ENCODE measurements around the gene PARD3B.
"Not testable (repeated sequence)": the region's sequence is repeated elsewhere in the genome, so short reads cannot be mapped to it uniquely, and the experiment has no call there.

PARD3B gene

DNA sequence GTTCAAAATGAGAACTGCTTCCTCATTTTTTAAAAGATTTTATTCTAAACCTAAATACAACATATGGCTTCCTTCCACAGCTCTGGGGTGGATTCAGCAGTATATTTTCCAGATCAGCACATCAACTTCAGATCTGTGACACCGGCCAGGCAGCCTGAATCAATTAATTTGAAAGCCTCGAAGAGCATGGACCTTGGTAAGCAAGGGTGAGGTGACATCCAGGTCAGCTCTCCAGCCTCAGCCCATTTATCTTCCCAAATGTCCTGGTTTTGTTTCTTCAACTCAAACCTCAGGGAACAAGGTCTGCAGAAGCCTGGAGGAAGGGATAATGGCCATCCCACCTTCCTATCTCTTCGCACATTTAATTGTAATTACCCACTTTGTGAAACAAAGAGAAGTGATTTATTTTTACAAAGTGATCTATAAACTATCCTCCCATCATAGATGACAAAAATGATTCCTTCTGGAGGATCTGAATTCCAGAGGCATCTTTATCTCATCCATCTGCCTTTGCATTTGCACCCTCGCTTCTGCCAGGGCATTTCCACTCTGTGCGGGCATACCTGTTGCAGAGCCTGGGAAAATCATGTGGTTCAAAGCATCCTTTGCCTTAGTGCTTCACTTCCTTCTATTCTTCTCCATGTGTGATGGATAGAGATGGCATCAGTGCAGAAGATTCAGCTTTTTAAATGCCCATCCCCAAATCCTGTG, 648.0 kb downstream of the PARD3B start:
- DNase-seq (ENCODE audit: low read depth): no peak

DNA sequence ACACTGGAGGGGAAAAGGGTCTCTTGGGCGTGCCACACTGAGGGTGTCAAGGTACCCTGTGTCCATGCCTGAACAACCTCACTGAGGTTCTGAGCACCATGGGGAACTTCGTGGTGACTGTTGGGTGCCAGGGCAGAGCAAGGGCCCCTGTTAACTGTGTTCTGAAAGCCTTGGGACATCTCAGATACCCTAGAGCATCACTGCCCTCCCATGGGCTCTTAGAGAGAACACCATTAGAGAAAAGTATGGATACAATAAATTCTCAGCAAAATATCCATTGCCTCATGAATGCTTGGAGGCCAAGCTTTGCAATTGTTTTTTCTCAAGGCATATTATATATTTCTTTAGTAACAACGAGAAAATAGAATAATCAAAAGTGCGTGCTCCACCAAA, 648.6 kb downstream of the PARD3B start:
- no peak for DNase-seq (ENCODE audit: low read depth)

DNA sequence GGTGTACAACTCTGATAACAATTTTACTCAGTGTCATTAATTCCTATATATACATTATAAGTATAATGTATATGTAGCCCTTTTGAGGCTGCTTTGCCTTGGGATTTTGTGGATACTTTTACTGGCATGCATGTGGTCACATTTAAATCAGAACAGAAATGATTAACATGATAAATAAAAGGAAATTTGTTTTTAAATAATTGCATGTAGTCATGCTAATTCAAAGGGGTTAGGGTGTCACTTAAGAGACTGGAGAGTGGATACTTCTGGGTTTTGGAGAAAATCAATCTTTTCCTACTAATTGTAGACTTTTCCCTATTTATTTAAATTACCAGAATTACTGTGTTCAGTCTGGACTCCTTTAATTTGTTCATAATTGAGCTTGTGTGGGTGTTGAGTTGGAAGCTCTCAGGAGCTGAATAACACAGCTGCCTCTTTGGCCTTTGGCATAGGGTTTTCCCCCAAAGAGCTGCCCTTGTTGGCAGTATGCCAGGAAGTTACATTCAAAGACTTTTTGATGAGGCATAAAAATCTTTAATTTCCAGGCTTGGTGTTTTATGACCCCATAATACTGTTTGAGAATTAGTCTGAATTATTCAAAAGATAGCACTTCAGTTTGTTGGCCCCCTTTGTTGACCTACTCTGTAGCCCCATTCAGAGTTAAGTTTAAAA, 652.3 kb downstream of the PARD3B start:
- DNase-seq (ENCODE audit: low read depth): no peak

DNA sequence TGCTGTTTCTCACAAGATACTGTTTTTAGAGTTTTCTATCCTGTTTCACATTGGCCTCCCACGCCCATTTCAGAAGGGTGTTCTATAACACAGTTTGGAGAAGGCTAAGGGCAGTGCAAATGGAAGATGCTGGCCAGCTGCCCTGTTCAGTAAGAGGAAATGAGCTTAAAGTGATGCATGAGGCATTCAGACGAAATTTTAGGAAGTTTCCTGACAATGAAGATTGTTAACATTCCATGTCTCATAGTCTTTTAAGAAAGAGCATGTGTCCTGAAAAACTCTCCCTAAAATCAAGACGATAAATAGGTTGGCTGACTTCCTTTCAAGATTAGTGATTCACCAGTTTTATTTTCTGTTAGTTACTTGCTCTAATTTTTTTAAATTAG, 652.9 kb downstream of the PARD3B start:
- no peak for DNase-seq (ENCODE audit: low read depth)

DNA sequence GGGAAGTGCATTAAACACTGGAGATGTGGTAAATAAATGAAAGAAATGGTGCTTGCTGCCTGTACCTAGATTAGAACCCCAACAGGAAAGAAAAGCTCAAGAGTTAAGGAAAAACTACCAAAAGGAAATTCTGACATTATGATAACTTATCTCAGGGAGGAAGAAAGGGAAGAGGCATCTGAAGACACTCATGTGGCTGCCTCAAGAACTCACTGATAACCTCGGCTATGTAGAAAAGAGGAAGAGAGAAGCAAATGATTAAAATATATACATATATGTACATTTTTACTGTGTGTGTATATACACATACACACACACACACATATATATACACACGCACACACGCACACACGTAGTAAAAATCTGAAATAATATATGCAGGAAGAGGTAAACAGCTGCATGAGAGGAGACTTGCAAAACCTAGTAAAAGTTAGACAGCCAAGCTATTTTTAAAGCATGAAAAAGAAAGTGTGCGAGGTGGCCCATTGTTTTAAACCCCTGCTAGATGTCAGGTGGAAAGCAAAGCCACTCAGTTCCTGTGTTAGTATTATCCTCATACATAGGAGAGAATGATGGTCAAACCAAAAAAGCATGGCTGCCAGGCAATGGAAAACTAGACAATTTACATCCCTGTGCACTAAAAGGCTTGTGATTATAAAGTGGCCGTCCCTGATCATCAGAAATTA, 654.0 kb downstream of the PARD3B start:
- DNase-seq (ENCODE audit: low read depth): no peak

DNA sequence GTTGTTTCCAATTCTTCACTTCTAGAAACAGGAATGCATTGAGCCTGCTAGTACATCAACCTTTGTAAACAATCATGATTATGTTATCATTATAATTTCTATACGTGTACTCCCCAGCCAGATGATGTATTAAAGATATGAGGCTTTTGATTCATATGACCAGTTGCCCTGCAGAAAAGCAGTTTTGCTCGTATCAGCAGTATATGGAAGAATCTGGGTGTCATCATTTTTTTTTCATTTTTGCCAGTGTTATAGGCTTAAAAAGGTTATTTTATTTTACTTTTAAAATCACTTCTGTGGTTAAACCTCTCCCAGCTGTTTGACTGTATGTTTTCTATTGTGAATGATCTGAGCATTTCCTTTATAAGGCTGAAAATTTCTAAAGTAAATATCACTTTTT, 665.2 kb downstream of the PARD3B start:
- no peak for DNase-seq (ENCODE audit: low read depth)

DNA sequence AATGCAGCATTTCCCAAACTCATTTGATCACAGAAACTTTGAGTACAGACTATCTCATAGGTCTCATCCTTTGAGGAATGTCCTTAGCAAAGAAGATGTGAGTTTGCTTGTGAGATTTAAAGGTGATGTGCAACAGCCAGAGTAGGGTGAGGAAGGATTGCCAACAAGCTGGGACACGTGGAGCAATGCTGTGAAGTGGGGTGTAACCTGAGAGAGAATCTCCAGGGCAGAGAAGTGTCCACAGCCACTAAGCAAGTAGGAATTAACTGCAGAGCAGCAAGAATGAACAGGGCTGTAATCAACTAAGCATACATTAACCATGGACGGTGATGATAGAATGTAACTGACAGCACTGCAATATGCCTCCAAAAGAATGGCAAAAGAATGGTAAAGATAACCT, 667.1 kb downstream of the PARD3B start:
- DNase-seq (ENCODE audit: low read depth): no peak

DNA sequence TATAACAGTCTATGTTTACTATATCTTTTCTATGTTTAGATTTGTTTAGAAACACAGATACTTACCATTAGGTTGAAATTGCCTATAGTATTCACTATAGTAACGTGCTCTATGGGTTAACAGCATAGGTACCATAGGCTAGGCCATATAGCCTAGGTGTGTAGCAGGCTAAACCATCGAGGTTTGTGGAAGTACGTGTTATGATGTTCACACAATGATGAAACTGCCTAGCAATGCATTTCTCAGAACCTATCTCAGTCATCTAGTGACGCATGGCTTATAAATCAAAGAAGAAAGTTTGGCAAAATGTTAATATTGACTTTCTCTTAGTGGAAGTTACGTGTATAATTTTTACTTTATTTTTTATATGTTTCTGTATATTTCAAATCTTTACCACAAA, 670.8 kb downstream of the PARD3B start:
- DNase-seq (ENCODE audit: low read depth): no peak

DNA sequence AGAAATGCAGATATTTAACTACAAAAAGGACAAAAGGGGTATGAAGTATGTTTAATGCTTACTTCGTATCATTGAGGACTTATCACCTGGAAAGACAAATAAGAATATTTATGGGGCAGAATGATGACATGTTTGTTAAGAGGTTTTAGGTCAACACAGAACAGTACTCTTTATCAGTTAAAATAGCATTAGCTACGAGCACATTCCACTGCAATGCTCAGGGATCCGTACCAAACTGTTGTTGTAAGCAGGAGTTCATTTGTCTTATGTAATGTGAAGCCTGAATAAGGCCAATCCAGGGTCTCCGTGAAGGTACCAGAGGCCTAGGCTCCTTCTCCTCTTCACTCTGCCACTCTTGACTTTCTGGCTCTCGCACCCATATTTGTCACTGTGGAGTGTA, 671.3 kb downstream of the PARD3B start:
- no peak for DNase-seq (ENCODE audit: low read depth)

DNA sequence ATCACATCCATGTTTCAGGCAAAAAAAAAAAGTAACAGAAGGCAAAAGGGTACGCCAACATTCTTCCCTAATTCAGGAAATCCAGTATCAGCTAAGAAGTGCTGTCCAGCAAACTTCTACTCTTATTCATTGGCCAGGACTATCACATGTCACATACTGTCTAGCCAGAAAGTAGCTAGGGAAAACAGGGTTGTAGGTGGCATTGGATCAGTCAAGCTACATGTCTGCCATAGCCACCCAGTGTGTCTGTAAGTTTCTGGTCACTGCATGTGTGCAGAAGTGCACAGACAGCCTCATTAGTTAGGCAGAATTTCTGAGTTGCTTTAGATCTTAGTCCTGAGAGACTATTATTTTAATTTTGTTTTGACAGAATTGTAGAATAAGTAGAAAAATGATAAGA, 671.7 kb downstream of the PARD3B start:
- no peak for DNase-seq (ENCODE audit: low read depth)

DNA sequence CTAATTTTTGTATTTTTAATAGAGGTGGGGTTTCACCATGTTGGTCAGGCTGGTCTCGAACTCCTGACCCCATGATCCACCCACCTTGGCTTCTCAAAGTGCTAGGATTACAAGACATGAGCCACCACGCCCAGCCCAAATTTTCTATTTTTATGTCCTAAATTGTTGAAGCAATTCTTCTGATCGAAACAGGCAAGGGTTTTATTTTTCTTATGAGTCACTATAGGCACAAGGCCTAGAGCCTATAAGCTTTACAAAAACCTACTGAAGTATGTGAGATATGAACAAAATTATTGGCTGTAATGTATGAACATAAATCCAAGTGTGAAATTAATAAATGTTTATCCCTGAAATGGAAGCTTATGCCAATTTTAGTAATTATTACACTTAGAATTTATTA, 672.8 kb downstream of the PARD3B start:
- no peak for DNase-seq (ENCODE audit: low read depth)

DNA sequence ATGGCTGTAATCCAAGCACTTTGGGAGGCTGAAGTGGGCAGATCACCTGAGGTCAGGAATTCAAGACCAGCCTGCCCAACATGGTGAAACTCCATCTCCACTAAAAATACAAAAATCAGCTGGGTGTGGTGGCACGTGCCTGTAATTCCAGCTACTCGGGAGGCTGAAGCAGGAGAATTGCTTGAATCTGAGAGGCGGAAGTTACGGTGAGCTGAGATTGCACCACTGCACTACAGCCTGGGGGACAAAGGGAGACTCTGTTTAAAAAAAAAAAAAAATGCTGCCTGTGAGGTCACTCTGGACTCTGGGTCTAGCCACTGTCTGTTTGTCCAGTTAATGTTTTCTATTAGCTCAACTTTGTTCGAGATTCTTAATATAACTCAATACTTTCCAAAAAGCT, 673.5 kb downstream of the PARD3B start:
- DNase-seq (ENCODE audit: low read depth): not testable (repeated sequence)

DNA sequence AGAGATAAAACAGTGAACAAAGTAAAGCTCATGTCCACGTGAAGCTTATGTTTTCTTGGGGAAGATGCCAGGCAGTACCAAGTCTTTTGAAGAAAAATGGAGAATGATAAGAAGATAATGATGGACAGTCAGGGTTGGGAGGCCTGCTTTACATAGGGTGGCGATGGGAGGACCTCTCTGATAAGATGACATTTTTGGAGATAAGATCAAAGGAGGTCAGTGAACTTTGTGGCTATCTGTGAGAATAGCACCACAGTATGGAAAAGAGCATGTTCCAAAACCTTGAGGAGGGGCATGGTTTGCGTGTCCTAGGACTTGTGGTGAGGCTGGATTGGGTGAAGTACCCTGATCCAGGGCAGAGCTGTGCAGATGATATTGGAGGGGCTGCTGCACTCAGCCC, 675.3 kb downstream of the PARD3B start:
- DNase-seq (ENCODE audit: low read depth): no peak

DNA sequence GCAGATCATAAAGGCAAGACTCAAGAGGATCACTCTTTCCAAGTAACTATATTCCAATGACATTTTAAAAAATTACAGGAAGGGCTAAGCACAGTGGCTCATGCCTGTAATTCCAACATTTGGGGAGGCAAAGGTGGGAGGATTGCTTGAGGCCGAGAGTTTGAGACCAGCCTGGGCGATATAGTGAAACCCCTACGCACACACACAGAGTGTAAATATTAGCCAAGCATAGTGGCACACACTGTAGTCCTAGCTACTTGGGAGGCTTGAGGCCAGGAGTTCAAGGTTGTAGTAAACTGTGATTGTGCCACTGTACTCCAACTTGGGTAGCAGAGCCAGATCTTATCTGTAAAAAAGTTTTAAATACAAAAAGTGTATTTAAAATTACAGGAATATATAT, 686.8 kb downstream of the PARD3B start:
- DNase-seq (ENCODE audit: low read depth): no peak

DNA sequence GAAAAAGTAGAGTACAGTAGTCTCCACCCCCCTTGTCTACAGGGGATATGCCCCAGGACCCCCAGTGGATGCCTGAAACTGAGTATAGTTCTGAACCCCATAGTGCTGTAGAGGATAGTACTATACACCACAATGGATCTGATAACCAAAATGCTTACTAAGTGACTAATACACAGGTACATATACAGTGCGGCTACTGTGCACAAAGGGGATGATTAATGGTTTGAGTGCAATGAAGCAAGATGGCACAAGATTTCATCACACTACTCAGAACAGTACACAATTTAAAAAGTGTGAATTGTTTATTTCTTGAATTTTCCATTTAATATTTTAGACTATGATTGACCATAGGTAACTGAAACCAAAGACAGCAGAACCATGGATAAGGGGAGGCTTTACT, 690.2 kb downstream of the PARD3B start:
- no peak for DNase-seq (ENCODE audit: low read depth)

DNA sequence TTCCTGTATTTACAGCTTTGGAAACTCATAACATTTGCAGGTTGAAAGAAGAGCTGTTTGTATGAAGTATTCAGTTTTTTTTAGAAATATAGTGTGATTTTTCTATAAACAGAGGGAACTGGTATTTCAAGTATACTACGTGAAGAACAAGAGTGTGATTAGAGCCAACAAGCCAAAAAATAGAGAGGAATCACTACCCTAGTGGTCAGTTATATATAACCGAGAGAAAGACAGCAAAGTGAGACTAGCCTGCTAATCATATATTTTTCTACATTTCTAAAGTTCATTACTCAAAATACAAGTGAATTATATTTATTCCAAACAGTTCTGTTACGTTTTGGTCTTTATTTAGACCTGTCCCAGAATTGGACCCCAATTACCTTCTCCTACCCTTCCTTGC, 692.2 kb downstream of the PARD3B start:
- no peak for DNase-seq (ENCODE audit: low read depth)

DNA sequence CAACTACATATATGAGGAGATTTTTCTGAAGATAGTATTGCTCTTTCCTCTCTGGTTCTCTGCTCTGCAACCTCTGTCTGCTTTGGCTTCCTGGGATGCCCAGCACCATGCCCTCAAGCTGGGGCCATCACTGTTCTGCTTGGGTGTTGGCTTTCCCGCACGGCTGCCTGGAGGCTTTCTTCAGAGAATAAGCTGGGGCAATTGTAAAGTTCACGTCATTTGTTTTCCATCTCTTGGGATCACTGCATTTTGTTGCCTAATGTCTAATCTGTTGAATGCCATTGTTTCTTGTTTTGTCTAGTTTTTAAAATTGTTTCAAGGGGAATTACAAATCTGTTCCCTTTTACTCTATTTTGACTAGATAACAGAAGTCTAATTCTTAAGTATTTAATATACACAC, 699.7 kb downstream of the PARD3B start:
- DNase-seq (ENCODE audit: low read depth): no peak

DNA sequence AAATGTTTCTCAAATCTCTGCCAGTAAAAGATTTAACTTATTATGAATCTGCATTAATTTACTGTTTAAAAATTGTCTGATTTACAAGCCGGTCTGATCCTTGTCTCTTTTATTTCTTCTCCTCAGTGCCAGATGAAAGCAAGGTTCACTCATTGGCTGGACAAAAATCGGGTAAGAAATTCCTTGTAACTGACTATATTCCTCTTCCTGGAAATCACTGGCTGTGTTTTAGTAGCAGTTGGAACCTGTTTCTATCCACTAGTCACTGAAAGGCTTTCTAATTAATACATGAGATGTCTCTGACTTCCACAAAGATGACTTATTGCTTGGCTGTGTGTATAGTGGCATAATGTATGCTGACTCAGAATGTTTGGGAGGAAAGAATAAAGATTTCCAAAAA, 700.4 kb downstream of the PARD3B start:
- DNase-seq (ENCODE audit: low read depth): no peak

DNA sequence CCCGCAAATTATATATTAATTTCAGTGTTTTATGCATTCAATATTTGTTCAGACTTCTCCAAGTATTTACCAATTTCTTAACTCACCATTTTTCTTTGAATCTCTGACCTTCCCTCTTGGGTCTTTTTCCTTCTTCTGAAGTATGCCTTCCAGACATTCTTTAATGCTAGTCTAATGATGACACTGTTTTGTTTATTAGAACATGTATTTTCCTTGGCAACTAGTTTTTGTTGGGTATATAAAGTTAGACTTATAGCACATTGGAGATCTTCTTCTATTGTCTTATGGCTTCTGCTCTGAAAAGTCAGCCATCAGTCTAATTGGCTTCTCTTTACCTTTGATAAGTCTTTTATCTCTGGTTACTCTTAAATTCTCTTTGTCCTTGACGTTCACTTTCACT, 713.8 kb downstream of the PARD3B start:
- DNase-seq (ENCODE audit: low read depth): no peak

DNA sequence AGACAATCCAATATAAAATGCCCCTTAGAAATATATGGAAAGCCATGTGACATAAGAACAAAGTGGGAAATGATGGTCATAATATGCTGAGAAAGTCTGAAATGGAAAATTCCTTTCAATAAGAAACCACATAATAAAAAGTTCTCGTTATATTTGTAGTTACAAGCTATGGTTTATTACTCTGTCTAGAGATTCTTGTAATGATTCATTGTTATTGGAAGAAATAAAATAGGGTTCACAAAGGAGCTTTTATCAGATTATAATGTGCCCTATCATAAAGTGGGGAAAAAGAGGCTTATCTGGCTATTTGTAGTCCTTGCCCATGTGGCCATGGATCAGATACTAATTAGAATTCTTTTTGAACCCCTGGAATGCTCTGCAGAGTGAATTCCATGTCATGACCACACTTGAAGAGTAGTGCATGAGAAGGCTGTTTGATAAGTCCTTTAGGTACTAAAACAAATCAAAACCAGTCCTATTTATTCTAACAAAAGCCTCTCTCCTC, 716.3 kb downstream of the PARD3B start:
- DNase-seq (ENCODE audit: low read depth): no peak

DNA sequence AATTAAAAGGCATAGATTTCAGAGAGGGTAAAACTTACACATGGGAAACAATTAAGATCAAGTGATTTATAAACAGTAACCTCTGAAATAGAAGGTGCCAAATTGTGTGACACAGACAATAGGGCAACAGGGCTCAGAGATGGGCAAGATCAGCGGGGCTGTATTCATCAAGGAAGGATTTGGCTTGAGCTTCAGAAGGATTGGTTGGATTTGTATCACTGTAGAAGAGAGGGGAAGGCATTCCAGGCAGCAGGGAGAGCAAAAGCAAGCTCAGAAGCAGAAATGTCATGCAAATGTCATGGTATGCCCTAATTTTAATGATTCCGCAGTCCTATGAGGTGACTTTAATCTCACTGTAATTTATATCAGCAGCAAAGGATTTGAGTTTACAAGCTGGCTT, 722.0 kb downstream of the PARD3B start:
- DNase-seq (ENCODE audit: low read depth): no peak

DNA sequence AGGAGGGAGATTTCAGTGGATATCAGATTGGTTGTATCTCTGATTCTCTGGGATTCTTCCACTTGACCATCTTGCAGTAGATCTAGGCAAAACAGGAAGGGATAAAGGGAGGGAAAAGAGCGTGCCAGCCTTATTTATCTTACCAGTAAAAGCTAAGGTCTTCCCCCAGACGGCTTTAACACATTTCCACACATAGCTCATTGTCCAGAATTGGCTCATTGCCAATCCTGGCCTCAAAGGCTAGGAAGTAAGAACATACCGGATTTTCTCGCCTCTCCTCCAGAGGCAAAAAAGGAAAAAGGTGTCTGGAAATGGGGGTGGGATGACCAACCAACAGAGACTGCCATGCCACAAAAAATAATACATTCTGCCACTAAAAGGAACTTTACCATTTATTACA, 725.4 kb downstream of the PARD3B start:
- no peak for DNase-seq (ENCODE audit: low read depth)

DNA sequence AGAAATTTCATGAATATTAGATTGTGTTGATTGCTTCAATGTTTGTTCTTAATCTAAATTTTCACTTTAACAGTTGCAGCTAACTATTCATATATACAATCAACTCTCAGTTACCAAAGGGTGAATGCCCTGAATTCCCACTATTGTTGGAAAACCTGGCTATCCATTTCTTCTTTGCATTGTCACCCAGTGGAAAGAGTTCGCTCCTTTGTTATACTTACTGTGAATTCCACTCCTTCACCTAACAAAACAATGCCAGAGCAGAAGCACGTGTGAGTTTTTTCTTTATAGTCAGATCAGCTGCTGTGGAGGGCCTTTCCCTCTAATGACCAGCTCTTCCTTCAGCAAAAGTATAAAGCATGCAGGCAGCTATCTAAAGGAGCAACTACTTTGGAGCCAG, 727.9 kb downstream of the PARD3B start:
- DNase-seq (ENCODE audit: low read depth): no peak
